ENCODE data around the gene TAS2R41. TPM values are rescaled to one million over a fixed set of nuclear protein-coding genes. Genes with fewer than 3 reads are reported as not detected.

Gene TAS2R41
- total RNA-seq, 1 donor, result not detected

GRCh38 chr7:143504937-143505297 is 27.2 kb downstream of the TAS2R41 start:
- peak overlapping the region; percentile 52 for H2AFZ ChIP-seq (ENCODE audit: low read length)
- H3K36me3 ChIP-seq (ENCODE audit: insufficient read depth, low read length), result no peaks in the 10 kb centered on the region
- DNase-seq (ENCODE audit: insufficient read length, low spot score, missing footprints), result no peak
- no peak for TF ChIP-seq CTCF (IDR thresholded peaks at IDR 0.05; ENCODE audit: extremely low read depth, low read depth, low read length)
- H3K4me1 ChIP-seq (ENCODE audit: insufficient read depth, low read length), result no peaks in the 10 kb centered on the region
- H3K27me3 ChIP-seq (ENCODE audit: insufficient read depth, low read length), result no peaks in the 10 kb centered on the region
- no peaks in the 10 kb centered on the region for H3K9me3 ChIP-seq (ENCODE audit: low read depth, low read length)
- H3K27ac ChIP-seq (ENCODE audit: low read depth, low read length), result no peak overlapping the region
- H3K79me2 ChIP-seq (ENCODE audit: insufficient read depth, low read length), result no peaks in the 10 kb centered on the region
- no peak overlapping the region for H3K4me2 ChIP-seq (ENCODE audit: insufficient read depth, low read length)
- no peak overlapping the region for H3K4me3 ChIP-seq (ENCODE audit: insufficient read depth, low read length)
- no peaks in the 10 kb centered on the region for H4K20me1 ChIP-seq (ENCODE audit: insufficient read depth, low read length)

- H3K79me2 ChIP-seq (ENCODE audit: insufficient read depth, low read length), result no peaks in the 10 kb centered on the region
- no peaks in the 10 kb centered on the region for H3K27me3 ChIP-seq (ENCODE audit: insufficient read depth, low read length)
- DNase-seq (ENCODE audit: insufficient read length, low spot score, missing footprints), result no peak
- no peak for TF ChIP-seq CTCF (IDR thresholded peaks at IDR 0.05; ENCODE audit: extremely low read depth, low read depth, low read length)
- H4K20me1 ChIP-seq (ENCODE audit: insufficient read depth, low read length), result no peaks in the 10 kb centered on the region
- H2AFZ ChIP-seq (ENCODE audit: low read length), result no peak overlapping the region
- no peaks in the 10 kb centered on the region for H3K9me3 ChIP-seq (ENCODE audit: low read depth, low read length)
- no peaks in the 10 kb centered on the region for H3K4me1 ChIP-seq (ENCODE audit: insufficient read depth, low read length)
- H3K4me3 ChIP-seq (ENCODE audit: insufficient read depth, low read length), result no peak overlapping the region
- no peak overlapping the region for H3K27ac ChIP-seq (ENCODE audit: low read depth, low read length)
- H3K4me2 ChIP-seq (ENCODE audit: insufficient read depth, low read length), result no peak overlapping the region
- no peaks in the 10 kb centered on the region for H3K36me3 ChIP-seq (ENCODE audit: insufficient read depth, low read length)
These were observed 28.2 kb downstream of the TAS2R41 start for GRCh38 chr7:143505838-143506237.

GRCh38 chr7:143507094-143507518 is 29.4 kb downstream of the TAS2R41 start:
- H3K9me3 ChIP-seq (ENCODE audit: low read depth, low read length), result no peaks in the 10 kb centered on the region
- H4K20me1 ChIP-seq (ENCODE audit: insufficient read depth, low read length), result no peaks in the 10 kb centered on the region
- H3K4me3 ChIP-seq (ENCODE audit: insufficient read depth, low read length), result no peak overlapping the region
- peak; percentile 80 for DNase-seq (ENCODE audit: insufficient read length, low spot score, missing footprints)
- no peaks in the 10 kb centered on the region for H3K4me1 ChIP-seq (ENCODE audit: insufficient read depth, low read length)
- no peak overlapping the region for H3K4me2 ChIP-seq (ENCODE audit: insufficient read depth, low read length)
- H3K27me3 ChIP-seq (ENCODE audit: insufficient read depth, low read length), result no peaks in the 10 kb centered on the region
- H2AFZ ChIP-seq (ENCODE audit: low read length), result no peak overlapping the region
- no peaks in the 10 kb centered on the region for H3K79me2 ChIP-seq (ENCODE audit: insufficient read depth, low read length)
- no peak overlapping the region for H3K27ac ChIP-seq (ENCODE audit: low read depth, low read length)
- no peaks in the 10 kb centered on the region for H3K36me3 ChIP-seq (ENCODE audit: insufficient read depth, low read length)
- TF ChIP-seq CTCF (IDR thresholded peaks at IDR 0.05; ENCODE audit: extremely low read depth, low read depth, low read length), result no peak

GRCh38 chr7:143507534-143508055 is 29.9 kb downstream of the TAS2R41 start:
- no peaks in the 10 kb centered on the region for H4K20me1 ChIP-seq (ENCODE audit: insufficient read depth, low read length)
- H2AFZ ChIP-seq (ENCODE audit: low read length), result no peak overlapping the region
- H3K4me1 ChIP-seq (ENCODE audit: insufficient read depth, low read length), result no peaks in the 10 kb centered on the region
- H3K27ac ChIP-seq (ENCODE audit: low read depth, low read length), result no peak overlapping the region
- no peaks in the 10 kb centered on the region for H3K36me3 ChIP-seq (ENCODE audit: insufficient read depth, low read length)
- H3K9me3 ChIP-seq (ENCODE audit: low read depth, low read length), result no peaks in the 10 kb centered on the region
- H3K79me2 ChIP-seq (ENCODE audit: insufficient read depth, low read length), result no peaks in the 10 kb centered on the region
- TF ChIP-seq CTCF (IDR thresholded peaks at IDR 0.05; ENCODE audit: extremely low read depth, low read depth, low read length), result no peak
- no peaks in the 10 kb centered on the region for H3K27me3 ChIP-seq (ENCODE audit: insufficient read depth, low read length)
- no peak overlapping the region for H3K4me2 ChIP-seq (ENCODE audit: insufficient read depth, low read length)
- no peak for DNase-seq (ENCODE audit: insufficient read length, low spot score, missing footprints)
- no peak overlapping the region for H3K4me3 ChIP-seq (ENCODE audit: insufficient read depth, low read length)
